NCI-H146 treated with DMSO at 0.1 percent for 48 hours (cell line): ENCODE data around the gene MVB12B.
A peak's percentile ranks its signal among the peaks of the same experiment; 100 is the strongest.

ENCODE experiments used
- DNase-seq: peaks from one replicate; lab custom pipeline; 2025; ENCODE audit not compliant: unreplicated experiment; lab: John Stamatoyannopoulos, UW

The MVB12B gene

DNA sequence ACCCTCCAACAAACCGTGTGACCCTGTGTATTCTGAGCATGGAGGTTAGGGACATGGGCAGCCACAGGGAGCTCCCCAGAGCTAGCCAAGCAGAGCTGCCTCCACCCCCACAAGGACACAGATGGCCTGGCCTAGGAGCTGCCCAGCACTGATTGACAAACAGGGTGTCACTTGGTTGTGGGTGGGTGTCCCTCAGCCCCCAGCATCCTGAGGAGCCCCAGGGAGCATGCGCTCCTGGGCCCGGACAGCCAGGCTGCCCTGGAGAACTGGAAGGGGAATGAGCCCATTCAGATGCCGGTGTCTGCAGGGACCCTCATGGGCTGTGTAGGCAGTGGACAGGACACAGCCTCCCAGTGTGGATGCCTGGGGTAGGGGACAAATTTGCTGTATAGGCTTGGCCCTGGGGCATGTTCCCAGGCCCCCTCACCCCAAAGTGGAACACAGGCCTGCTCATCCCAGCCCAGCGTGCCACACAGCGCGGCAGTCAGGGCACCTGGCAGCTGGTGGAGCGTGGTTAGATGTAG, 162.3 kb downstream of the MVB12B start:
- DNase-seq, result no peak

DNA sequence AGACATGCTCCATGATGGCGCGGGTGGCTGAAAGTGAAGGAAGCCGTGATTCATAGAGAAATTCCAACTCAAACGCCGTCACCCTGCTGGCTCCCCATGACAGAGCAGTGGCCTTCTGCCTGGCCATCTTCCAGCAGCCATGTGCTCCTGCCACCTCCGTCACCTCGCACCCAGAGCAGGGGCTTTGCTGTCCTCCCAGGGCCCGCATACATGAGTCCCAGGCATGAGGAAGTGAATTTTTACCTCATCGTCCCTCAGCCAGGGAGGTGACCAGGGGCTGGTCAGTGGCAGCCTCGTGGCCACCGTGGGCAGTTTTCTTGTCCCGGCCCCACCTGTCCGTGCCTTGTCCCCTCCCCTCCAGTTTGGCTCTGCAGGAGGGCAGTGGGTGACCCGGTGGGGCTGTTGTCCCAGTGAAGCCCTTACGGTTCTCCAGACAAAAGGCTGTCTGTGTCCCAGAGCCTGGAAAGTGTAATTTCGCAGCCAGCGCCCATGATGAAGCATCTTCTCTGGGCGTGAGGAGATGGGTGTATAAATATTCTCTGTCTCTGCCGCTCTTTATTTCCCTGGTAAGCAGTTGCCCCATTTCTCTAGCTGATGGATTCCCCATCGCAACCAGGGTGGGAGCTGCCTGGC, 163.1 kb downstream of the MVB12B start:
- no peak for DNase-seq

DNA sequence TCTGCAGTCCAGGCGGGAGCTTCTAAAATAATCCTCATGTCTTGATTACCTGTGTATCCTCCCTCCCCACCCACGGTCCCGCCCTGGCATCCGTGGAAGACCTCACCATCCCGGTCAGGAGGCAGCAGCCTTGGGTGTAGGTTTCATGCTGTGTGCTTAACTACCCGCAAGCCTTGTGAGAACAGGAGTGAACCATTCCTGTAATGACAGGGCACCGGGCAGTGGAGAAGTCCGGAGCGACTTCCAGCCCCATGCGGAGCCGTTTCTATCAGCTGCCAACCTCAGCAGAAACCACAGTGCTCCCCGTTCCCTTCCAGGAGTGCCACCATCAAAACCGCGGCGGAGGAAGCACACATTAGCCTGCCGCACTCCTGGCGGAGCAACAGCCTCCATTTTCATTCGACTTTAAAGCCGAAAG, 163.6 kb downstream of the MVB12B start:
- no peak for DNase-seq

DNA sequence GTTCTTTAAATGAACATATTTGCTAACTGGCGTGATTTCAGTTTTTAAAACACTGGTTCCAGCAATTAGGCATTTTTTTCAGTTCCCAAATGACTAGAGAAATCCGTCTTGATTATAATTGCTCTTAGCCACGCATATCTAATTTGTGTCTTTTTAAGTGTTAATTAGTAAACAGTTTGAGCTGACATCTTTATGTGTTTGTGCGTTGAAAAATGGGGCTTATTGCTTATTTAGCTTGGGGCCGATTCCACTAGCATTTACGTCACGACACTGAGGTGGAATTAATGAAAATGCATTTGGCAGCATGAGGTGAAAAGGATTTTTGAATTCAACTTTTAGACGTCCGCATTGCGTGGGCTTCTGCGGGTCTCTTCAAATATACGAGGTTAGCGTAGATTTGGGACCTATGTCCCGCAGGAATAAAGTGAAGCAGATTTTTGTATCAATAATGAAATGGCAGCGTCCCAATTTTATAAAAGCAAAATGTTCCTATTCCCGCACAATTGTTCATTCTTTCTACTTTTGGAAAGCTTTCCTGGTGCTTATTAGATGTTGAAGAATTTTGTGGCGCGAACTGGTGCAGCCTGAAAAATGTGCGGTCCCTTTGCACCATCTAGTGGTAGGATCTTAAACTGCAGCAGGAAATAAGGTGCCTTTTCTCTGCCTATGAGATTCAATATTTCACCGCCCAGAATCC, 164.4 kb downstream of the MVB12B start:
- DNase-seq, result peak; percentile 16

DNA sequence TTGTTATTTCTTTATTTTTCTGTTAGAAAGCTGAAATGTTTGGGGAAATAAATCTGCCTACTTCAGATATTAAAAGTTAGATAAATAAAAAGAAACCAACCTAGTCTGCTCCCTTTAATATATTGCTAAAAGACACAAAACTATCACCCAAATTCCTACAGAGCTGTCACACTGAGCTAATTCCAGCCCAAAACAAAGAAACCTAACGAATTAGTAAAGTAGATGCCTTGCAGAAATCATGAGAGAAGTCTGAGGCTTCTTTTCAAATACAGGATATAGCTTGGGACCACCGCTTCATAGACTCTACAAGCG, 164.9 kb downstream of the MVB12B start:
- DNase-seq, result no peak

DNA sequence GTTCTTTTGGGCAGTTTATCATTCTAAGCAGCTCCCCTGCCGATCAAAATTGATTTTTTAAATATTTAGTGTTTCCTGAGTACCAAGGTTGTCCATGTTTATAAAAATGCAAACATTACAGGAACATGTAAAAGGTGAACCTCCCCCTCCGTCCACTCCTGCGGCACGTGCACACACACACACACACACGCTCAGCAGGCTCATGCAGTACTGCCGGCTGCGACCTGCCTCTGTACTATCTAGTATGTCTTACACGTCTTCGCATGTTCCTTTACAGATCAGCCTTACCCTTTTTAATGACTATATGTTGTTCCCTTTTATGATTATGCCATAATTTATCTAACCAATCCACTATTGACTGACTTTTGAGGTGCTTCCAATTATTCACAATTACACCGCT, 165.3 kb downstream of the MVB12B start:
- no peak for DNase-seq

DNA sequence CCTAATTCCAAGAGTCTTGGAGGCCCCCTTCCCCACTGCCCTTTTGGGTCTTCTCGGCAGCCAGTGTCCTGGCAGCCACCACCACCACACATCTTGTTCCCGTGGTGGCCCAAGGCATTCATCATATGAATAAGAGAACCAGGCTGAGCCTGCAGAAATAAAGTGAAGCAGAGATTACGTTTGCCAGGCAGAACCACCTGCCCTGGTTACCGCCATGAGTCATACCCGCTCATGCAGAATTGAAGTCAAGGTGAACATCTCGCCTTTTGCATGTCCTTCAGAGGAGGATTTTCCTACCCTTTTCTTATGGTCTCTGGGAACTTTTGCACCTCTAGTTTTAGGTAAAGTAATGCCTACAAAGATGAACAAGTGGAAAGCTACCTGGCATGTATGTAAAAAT, 167.6 kb downstream of the MVB12B start:
- DNase-seq, result no peak

DNA sequence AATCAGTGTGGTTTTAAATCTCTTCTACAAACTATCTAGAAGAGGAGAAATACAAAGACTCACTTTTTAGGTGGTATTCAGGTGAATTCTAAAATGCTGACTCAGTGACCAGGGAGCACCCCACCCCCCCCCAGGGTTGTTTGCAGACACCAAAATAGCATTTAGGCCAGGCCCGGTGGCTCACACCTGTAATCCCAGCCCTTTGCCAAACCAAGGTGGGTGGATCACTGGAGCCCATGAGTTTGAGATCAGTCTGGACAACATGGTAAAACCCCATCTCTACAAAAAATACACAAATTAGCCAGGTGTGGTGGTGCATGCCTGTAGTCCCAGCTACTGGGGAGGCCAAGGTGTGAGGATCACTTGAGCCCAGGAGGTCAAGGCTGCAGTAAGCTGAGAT, 168.1 kb downstream of the MVB12B start:
- DNase-seq, result no peak

DNA sequence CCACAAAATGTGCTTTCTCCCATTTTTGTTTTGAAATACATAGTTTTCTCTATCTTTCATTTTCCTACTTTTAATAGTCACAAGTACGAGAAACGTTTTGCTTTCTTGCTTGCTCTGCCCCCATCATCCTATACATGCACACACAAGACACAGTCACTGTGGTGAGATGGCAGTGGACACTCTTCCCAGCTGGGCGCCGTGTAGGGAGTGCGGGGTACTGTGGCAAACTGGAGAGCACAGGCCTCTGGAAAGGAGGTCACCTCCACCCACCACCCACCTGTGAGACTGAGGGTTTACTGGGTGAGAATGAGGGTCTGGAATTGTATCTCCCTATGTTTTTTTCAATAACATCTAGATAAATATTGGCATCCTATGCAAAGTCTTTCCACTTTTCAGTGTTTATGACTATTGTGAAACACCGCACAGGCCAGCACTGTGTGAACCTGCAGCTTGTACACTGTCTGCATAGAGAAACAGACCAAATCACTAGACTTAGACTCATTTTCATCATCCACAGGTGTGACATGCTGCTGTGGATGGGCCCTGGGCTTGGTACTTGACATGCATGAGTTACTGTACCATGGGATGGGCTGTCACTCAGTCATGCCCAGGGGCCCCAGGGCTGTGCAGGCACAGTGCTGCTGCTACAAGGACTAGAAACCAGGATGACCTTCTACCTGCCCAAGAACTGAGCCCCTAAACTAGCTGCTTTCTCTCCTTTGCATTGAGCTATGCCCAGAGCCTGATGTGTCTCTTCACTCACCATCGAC, 169.0 kb downstream of the MVB12B start:
- DNase-seq, result no peak

DNA sequence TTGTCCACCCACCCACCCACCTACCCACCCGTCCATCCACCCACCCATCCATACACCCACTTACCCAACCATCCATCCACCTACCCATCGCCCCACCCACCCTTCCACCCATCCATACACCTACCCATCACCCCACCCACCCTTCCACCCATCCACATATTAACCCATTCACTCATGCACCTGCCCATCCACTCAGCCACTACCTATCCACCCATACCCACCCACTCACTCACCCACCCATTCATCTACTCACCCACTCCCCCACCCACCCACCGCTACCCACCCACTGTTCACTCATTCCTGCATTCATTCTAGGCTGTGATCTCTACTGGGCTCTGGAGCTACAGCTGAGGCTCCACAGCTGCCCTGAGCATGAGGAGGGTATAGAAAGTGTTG, 169.6 kb downstream of the MVB12B start:
- DNase-seq, result no peak

DNA sequence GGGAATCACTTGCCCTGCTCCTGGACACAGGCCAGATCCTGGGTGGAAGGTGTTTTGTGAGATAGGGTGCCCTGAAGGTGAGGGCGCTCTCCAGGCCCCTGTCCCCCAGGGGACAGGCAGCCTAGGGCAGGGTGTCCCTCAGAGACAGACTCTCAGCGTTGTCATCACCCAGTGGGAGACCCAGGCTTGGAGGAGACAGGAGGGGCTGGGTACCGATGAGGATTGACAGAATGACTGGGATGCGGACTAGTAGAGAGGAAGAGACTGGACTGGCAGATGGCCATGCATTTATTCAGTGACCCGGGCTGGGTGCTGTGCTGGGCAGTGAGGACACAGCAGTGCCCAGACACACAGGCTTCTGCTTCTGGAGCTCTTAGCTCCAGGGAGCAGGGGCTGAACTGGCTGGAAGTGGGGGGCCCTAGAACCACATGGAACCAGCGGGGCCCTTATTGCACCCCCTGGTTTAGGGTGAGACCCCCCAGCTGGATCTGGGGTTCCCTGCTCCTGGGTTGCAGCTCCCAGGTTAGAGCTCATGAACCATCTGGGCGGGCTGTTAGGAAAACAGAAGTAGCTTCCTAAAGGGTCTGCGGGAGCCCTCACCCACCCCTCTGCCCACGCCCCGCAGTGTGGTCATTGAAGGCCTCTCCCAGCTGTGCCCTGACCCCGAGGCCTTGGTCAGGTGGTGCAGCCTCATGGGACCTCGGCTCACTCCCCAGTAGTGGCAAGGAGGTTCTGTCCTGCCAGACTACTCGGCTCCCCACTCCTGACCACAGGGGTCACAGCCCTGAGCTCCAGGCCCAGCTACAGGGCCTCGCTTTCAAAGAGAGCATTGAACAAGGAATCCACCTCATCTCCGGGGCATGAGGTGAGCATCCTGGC, 170.4 kb downstream of the MVB12B start:
- no peak for DNase-seq

DNA sequence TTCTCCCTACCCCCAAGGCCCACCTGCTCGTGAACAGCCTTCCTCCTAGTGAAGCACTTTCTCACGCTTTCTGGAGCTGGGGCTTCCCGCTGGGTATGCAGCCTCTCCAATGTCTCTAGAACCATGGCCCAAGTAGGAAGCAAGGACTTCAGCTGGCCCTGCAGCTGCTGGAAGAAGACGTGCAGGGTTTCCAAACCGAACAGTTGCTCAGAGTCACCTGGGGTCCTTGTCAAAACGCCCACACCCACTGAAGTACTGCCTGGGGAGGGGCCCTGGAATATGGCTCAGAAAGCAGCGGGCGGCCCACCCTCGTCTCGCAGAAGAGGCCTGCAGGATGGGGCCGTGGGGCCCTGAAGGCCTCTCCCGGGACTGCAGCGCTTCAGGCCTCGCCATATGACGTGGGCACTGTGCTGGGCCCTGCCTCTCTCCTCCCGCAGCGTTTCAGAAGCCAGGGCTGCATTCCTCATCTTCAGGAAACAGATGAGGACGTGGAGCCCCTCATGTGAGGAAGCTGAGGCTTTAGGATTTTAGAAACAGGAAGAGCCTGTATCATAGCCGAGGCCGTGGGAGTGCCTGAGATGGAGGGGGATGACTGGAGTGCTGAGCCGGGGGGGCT, 171.1 kb downstream of the MVB12B start:
- no peak for DNase-seq

DNA sequence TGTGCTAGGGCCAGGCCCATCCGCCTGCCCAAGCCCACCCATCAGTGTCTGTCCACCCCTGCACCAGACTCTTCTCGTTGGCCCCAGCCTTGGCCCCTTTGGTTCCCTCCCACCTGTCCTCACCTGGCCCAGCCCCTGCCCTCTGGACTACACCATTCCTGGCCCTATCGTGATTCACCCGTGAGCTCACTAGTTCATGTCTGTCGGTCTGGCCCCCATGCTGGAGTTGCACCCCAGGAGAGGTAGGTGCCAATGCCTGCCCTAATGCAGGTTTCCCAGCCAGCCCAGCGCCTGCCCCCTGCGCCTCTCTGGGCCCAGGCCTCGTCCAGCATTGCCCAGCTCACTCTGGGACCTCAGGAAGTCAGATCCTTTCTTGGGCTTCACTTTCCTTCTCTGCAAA, 171.7 kb downstream of the MVB12B start:
- no peak for DNase-seq

DNA sequence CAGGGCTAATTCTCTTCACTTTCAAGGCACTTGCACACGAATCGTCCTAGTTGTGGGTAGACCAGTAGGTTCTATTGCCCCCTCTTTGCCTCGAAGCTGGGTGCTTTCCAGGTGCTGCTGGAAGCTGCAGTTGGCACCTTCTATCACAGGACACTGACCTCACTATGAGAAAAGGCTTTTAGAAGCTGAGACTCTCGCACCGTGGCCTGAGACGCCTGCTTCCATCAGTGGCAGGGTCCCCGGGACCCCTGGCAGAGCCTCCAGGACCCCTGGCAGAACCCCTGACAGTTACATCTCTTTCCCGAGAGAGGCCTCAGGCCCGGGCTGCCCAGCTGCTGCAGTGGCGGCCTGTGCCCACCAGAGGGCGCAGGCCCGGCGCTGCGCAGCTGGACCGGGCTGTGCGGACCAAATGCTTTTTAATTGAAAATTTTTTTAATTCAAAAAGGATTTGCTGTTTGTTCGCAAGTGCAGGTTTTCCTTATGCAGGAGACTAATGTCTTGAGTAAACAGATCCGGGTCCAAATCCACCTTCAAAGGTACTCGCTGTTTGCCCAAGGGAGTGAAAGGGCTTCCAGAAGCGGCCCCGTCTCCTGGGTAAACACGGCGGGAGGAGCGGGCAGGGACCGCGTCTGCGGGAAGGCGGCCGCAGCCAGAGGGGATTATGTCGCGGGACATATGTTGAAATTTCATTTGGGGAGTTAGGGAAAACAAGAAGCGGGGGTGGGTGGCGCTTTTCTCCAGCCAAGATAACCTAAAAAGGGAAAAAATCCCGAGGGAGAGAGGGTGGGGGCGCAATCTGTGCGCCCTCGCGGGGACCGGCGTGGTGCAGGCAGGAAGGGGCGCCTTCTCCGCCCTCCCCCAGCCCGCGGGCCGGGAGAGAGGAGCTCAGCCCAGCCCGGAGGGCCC, 172.6 kb downstream of the MVB12B start:
- no peak for DNase-seq

DNA sequence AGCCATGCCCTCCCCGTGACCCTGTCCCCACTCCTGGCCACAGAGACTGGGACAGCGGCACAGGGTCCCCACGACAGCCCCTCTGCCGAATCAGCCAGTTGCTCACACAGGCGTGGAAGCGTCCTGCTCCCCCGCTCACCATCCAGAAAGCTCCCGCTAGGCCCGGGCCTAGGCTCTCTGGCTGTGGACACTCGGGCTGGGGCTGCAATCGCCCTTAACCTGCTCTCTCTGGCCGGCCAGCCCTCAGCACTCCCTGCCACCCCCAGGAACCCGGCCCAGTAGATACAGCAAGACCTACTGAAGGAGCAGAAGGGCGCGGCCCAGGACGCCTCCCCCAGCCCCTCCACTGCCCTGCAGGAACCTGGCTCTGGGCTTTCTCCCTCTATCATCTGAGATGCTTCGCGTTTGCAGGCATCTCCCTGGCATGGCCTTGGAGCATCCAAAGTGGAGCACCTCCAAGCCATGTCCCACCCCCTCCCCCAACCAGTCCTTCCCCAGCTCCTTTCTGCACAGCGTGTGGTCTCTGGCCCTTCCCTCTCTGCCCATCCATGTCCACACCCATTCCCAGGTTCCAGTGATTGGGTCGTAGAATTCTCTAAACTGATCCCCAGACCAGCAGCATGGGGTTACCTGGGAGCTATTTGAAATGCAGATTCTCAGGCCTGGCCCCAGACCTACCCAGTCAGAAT, 173.4 kb downstream of the MVB12B start:
- no peak for DNase-seq

DNA sequence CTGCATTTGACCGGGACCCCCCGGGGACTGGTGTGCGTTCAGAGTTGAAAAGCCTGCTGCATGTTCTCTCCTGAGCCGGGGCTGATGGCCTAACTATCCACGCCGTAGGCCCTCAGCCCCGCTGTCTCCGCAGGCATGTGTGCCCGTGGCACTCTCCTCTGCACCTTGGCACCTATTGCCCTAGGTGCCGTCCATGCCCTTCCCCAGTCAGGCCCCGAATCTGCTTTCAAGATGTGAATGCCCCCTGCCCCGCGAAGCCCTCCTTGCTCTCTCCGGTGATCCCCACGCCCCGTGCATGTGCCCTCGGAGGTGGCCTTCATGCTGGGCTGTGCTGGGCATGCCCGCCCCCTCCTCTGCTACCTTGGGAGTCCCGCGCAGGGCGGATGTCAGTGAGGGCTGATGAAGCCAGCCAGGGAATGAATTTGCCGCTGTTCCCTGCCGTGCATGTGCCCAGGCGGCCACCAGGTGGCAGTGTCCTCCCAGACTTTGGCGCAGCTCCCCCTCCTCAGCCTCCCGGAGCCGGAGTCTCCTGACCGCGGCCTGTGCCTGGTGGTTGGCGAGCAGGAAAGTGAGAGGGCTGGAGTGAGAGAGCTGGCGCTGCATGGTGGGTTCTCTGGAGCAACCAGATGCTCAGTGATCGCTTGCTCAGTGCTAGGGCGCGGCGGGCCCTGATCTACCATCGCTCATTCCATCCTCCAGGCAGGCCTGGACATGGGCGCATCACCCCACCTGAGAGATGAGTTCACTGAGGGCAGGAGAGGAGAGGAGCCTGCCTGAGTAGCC, 174.2 kb downstream of the MVB12B start:
- peak; percentile 34 for DNase-seq

DNA sequence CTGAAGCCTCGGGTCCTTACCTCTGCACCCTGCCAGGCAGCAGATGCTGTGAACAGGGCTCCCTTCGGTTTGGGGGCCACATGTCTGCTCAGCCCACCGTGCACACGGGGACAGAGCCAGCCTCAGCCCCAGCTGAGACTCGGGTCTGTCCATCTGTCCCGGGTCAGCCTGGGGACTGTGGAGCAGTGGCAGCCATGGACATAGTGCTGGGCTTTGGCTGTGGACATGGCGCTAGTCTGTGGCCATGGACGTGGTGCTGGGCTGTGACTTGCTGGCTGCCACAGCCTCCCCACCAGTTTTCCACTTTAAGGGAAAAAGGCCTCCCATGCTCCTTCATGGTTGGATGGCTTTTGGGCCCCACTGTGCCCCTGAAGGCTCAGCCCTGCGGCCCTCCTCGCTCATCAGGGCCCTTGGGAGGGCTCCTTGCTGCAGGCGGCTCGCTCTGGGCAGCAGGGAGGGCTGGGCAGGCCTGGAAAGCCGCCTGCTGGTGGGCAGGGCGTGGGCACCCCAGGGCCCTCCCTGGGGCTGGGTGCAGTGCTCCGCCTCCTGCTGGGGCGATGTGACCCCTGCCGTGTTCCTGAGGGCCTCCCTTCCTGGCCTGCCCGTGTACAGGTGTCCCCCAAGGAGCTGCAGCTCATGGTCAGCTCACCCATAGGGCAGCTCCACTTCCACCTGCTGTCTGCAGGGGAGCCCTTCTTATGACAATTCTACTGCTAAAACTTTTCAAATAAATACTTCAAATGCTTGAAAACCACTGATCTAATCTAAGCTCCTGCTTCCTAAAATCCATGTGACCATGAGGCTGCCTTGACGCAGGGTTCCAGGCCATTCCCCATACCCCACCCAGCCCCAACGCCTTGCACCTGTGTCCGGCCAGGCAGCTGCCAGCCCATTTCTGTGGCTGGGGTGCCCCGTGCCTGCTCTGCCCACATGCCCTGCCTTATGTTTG, 175.0 kb downstream of the MVB12B start:
- DNase-seq, result no peak
